ENCODE data around the gene ERC1.

Gene ERC1

DNA sequence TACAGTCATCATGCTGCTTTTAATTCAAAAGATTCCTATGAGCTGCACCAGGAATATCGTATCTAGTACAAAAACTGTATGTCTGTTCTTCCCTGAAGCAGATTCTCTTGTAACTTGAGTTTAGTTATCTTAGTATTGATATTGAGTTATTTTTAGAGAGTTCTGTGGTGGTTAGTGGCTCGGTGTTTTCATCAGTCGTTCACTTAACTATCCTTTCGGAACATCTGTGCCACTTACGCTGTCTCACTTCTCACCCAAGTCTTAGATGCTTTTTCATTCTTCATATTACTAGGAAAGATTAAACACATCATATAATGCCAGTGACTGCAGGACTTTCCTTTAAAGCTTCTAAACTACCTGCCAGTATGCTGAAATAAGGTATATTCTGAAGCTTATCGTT lies 352.4 kb downstream of the ERC1 start (continued):
- TF ChIP-seq ZSCAN4 (tag by site-specific recombination; IDR thresholded peaks at IDR 0.05) (no peak), ZNF624 (tag by site-specific recombination; IDR thresholded peaks at IDR 0.05) (no peak), ZNF704 (tag by site-specific recombination; IDR thresholded peaks at IDR 0.05) (no peak), ZNF692 (tag by site-specific recombination; IDR thresholded peaks at IDR 0.05) (no peak), ZNF747 (tag by site-specific recombination; IDR thresholded peaks at IDR 0.05) (no peak), ZNF140 (tag by site-specific recombination; IDR thresholded peaks at IDR 0.05) (no peak), REST (tag by site-specific recombination; IDR thresholded peaks at IDR 0.05) (no peak), ZNF114 (tag by site-specific recombination; IDR thresholded peaks at IDR 0.05) (no peak), OSR2 (tag by site-specific recombination; IDR thresholded peaks at IDR 0.05) (no peak)
- TF ChIP-seq, protein P1, sequence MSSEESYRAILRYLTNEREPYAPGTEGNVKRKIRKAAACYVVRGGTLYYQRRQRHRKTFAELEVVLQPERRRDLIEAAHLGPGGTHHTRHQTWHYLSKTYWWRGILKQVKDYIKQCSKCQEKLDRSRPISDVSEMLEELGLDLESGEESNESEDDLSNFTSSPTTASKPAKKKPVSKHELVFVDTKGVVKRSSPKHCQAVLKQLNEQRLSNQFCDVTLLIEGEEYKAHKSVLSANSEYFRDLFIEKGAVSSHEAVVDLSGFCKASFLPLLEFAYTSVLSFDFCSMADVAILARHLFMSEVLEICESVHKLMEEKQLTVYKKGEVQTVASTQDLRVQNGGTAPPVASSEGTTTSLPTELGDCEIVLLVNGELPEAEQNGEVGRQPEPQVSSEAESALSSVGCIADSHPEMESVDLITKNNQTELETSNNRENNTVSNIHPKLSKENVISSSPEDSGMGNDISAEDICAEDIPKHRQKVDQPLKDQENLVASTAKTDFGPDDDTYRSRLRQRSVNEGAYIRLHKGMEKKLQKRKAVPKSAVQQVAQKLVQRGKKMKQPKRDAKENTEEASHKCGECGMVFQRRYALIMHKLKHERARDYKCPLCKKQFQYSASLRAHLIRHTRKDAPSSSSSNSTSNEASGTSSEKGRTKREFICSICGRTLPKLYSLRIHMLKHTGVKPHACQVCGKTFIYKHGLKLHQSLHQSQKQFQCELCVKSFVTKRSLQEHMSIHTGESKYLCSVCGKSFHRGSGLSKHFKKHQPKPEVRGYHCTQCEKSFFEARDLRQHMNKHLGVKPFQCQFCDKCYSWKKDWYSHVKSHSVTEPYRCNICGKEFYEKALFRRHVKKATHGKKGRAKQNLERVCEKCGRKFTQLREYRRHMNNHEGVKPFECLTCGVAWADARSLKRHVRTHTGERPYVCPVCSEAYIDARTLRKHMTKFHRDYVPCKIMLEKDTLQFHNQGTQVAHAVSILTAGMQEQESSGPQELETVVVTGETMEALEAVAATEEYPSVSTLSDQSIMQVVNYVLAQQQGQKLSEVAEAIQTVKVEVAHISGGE (tag by site-specific recombination; conservative IDR thresholded peaks at IDR 0.05; ENCODE audit: low read depth) = no peak

GRCh38 chr12:1344245-1344644 lies 353.2 kb downstream of the ERC1 start:
- H3K9me3 ChIP-seq (ENCODE audit: control insufficient read depth, insufficient read depth, low read depth, low read length) = no peaks in the 10 kb centered on the region
- ChIA-PET POLR2A (no interaction called here), CTCF (interaction anchor here (0.5 to 1.6 kb wide), 3 partner anchors 21 to 226 kb away, joined by 3 to 5 read pairs (median 4); no protein-coding TSS in a partner anchor)
- H3K27ac ChIP-seq (ENCODE audit: extremely low read depth, low read depth, low read length) = no peak overlapping the region
- no peaks in the 10 kb centered on the region for H3K4me1 ChIP-seq (ENCODE audit: control insufficient read depth, insufficient read depth, low read length)
- no peak for TF ChIP-seq ZXDB (tag by site-specific recombination; IDR thresholded peaks at IDR 0.05)
- TF ChIP-seq ZNF544 (tag by site-specific recombination; IDR thresholded peaks at IDR 0.05) = no peak
- TF ChIP-seq ZNF335 (tag by site-specific recombination; conservative IDR thresholded peaks at IDR 0.05) = no peak
- no peak for TF ChIP-seq PBX3 (CRISPR knock-in tag; IDR thresholded peaks at IDR 0.05)
- no peak for TF ChIP-seq GLI2 (tag by site-specific recombination; IDR thresholded peaks at IDR 0.05; ENCODE audit: borderline replicate concordance, low read depth)
- TF ChIP-seq ZNF19 (tag by site-specific recombination; IDR thresholded peaks at IDR 0.05; ENCODE audit: low read depth) = no peak
- TF ChIP-seq ZNF704 (tag by site-specific recombination; IDR thresholded peaks at IDR 0.05) = no peak
- no peak overlapping the region for H3K4me3 ChIP-seq (ENCODE audit: low read depth, low read length)
- no peaks in the 10 kb centered on the region for H3K36me3 ChIP-seq (ENCODE audit: control insufficient read depth in 2 of 2, insufficient read depth in 1 of 2, low read length in 2 of 2)
